SK-N-MC (cell line): ENCODE data around the gene TMEM92.

Experiments
- EZH2 ChIP-seq: fragments of 200-600 bp; sonication (generic); IDR thresholded peaks from one replicate; pipeline ENCODE4 v1.6.1; 2017; ENCODE audit warnings: antibody characterized with exemption
- FOXP2 ChIP-seq: optimal IDR thresholded peaks from 2 replicates; pipeline ENCODE3; 2011; ENCODE audit warnings: mild to moderate bottlenecking, moderate library complexity; ENCODE audit not compliant: insufficient read depth; ENCODE audit errors: extremely low read length, control extremely low read depth
- POLR2AphosphoS5 ChIP-seq: IDR thresholded peaks from 2 replicates; pipeline ENCODE4 v1.6.1; 2012; ENCODE audit warnings: mild to moderate bottlenecking, low read depth, low read length, borderline replicate concordance

GRCh38 chr17:50265212-50265611, 9.1 kb upstream of the TMEM92 start:
- TF ChIP-seq POLR2AphosphoS5 (no peak), EZH2 (no peak), FOXP2 (no peak)
